ENCODE measurements around the gene ARPC1A. TPM values are rescaled to one million over a fixed set of nuclear protein-coding genes. Genes with fewer than 3 reads are reported as not detected.

ARPC1A gene
- total RNA-seq = 80.8 and 88.4 TPM in 2 replicates

GRCh38 chr7:99325592-99326407 is at the start of gene ARPC1A:
ARPC1A (plus strand) TSS chr7:99325898; CDS start chr7:99333354, 7,456 bp downstream.

DNA sequence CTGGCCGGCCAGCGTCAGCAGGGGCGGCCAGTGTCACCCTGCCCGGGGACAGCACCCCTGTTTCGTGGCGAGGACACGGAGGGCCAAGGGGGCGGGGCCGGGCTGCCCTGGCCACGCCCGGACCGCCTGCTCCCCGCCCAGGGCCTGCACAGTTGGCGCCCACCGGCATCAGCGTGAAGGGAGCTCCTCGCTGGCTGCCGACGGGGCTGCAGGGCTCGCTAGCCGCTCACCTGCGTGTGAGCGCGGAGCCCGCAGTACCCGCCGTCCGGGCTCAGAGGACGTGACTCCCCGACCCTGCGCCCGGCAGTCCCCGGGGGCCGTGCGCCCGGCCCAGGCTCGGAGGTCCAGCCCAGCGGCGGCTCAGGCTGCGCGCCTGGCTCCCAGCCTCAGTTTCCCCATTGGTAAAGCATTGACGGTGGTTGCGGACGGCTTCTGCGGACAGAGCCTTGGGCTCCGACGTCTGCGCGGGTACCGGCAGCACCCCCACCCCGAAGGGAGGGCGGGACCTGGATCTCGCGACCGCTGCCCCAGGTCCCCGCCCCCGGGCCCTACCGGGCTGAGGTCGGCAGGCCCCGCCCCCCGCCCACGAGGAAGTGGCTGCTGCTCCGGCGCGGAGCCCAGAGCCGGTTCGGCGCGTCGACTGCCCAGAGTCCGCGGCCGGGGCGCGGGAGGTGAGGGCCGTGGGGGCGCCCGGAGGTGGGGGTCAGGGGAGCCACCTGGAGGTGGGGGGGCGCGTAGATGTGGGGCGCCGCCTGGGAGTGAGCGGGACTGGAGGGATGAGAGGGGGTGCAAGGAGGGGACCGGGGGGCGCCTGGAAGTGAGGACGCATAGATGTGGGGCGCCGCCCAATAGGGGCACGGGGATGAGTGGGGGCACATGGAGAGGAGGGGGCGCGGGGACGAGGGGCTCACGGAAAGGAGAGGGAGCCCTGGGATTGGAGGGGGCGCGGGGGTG is 48.7 kb downstream of the ARPC1A start, which contains the start of gene ARPC1B:
Gene ARPC1B (plus strand): TSS at position 620 of the 954 bp plus-strand sequence. CDS start 10,985 bp downstream, outside the sequence.

DNA sequence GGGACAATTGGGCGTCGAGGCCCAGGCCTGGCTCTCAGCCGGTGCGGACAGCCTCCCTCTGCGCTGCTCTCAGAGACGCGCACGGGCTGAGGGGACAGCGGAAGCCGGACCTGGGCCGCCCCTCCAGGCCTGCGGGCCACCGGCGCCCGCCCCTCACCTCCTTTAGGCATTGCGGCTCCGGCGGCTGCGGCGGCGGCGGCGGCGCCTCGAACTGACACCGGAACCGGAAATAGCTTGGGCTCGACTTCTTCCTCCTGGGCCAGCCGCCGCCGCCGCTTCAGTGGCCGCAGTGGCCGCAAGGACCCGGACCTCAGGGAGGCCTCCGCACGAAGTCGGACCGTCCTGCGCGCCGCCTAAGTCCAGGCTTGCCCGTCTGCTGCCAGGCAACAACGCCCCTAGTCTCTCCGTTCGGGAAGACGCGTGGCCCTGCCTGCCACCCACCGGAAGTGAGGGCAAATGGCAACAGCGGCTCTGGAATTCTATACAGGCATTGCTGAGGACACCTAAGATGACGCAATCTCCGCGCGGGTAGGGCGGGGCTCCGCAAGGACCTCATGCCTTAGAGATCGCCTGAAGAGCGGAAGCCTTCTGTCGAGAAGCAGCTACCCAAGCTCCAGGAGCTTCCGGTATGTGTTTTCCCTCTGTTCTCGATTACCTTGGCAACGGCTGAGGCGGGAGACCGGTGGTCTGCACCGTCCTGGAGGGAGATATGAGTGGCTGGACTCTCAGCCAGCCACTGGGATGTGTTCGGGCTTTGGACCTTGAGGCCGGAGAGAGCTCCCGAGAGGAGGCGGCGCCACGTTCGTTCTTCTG is 82.9 kb downstream of the ARPC1A start, which contains the start of the genes BUD31 and PDAP1:
Gene BUD31 (plus strand): TSS at position 591 of the 813 bp plus-strand sequence. CDS start 2,124 bp downstream, outside the sequence.
Gene PDAP1 (minus strand): TSS at position 219 of the 813 bp plus-strand sequence. CDS start 49 bp downstream, at position 170.

Other genes with a start within 250 kb of the ARPC1A start
- gene SMURF1, start 181.8 kb upstream of the ARPC1A start, total RNA-seq = 10.4 and 12.4 TPM in 2 replicates
- not detected in 2 replicates for gene KPNA7, start 117.8 kb upstream of the ARPC1A start, total RNA-seq
- not detected in 2 replicates for gene MYH16, start 53.1 kb upstream of the ARPC1A start, total RNA-seq
- 364 and 380 TPM in 2 replicates for gene ARPC1B, start 48.8 kb downstream of the ARPC1A start, total RNA-seq
- gene PDAP1, start 82.7 kb downstream of the ARPC1A start, total RNA-seq = 64.9 and 77.7 TPM in 2 replicates
- gene BUD31, start 83.1 kb downstream of the ARPC1A start, total RNA-seq = 71.8 and 77.4 TPM in 2 replicates
- gene PTCD1, start 112.9 kb downstream of the ARPC1A start, total RNA-seq = 3.9 and 6.7 TPM in 2 replicates
- gene CPSF4, start 113.0 kb downstream of the ARPC1A start, total RNA-seq = 14.2 and 29.7 TPM in 2 replicates
- gene ATP5MF, start 140.3 kb downstream of the ARPC1A start, total RNA-seq = 1,347 and 1,860 TPM in 2 replicates
- 1.0 and 1.8 TPM in 2 replicates for gene ZNF789, start 147.0 kb downstream of the ARPC1A start, total RNA-seq
- gene ZNF394, start 174.4 kb downstream of the ARPC1A start, total RNA-seq = 15.4 and 18.4 TPM in 2 replicates
- 5.7 and 5.9 TPM in 2 replicates for gene ZKSCAN5, start 178.8 kb downstream of the ARPC1A start, total RNA-seq
- gene FAM200A, start 226.2 kb downstream of the ARPC1A start, total RNA-seq = 3.6 and 4.9 TPM in 2 replicates
- gene ZNF655, start 232.7 kb downstream of the ARPC1A start, total RNA-seq = 36.0 and 51.3 TPM in 2 replicates